Stimulated activated naive CD8-positive, alpha-beta T cell treated with anti-CD3 and anti-CD28 coated beads, Interleukin-15, Interleukin-2, amounts not matched to agents 100 U/mL and 50 U/mL, for 24 hours (primary cell): ENCODE data around the gene SUCLA2.

ENCODE experiments used
- ATAC-seq: fragments of 150-1000 bp; cut with Tn5 transposase; one replicate; pipeline ENCODE4 v1.10.0; 2021
- DNase-seq: peaks from one replicate; pipeline ENCODE4 v3.0.0; 2021

SUCLA2 gene

GRCh38 chr13:47901441-47901840 is 99.6 kb downstream of the SUCLA2 start:
- no peak for ATAC-seq
- DNase-seq = no peak

GRCh38 chr13:47898080-47898479 is 103.0 kb downstream of the SUCLA2 start:
- ATAC-seq (no peak), DNase-seq (no peak)

- no peak for DNase-seq
- no peak for ATAC-seq
Measured at GRCh38 chr13:47897411-47898050, 103.5 kb downstream of the SUCLA2 start.

- DNase-seq (no peak), ATAC-seq (no peak)
Measured at GRCh38 chr13:47896546-47896945, 104.5 kb downstream of the SUCLA2 start.

- ATAC-seq = no peak
Measured at GRCh38 chr13:47896111-47896510, 105.0 kb downstream of the SUCLA2 start.

GRCh38 chr13:47893527-47893926 is 107.5 kb downstream of the SUCLA2 start:
- no peak for ATAC-seq
- no peak for DNase-seq

More at GRCh38 chr13:47896111-47896510, 105.0 kb downstream of the SUCLA2 start:
- no peak for DNase-seq
